ENCODE results near the gene ERC2. TPM values are rescaled to one million over a fixed set of nuclear protein-coding genes. Genes with fewer than 3 reads are reported as not detected.

The ERC2 gene
- total RNA-seq, 2 experiments from 2014 or later, result not detected

GRCh38 chr3:55792742-55793141 is 675.5 kb downstream of the ERC2 start:
- ChIA-PET CTCF (no interaction called here), POLR2A (no interaction called here)
- Mint-ChIP-seq H3K4me1 (ENCODE audit: low read depth) (no peaks in the 10 kb centered on the region), H3K9me3 (no peaks in the 10 kb centered on the region), H3K36me3 (no peaks in the 10 kb centered on the region), H3K27me3 (no peaks in the 10 kb centered on the region), H3K4me3 (no peak overlapping the region), H3K27ac (no peak overlapping the region)
- intact Hi-C loops (cut with micrococcal nuclease), result no loop called here
- no peak for DNase-seq

- Mint-ChIP-seq H3K4me3 (no peak overlapping the region), H3K9me3 (no peaks in the 10 kb centered on the region), H3K4me1 (ENCODE audit: low read depth) (no peaks in the 10 kb centered on the region), H3K27me3 (no peaks in the 10 kb centered on the region), H3K27ac (no peak overlapping the region), H3K36me3 (no peaks in the 10 kb centered on the region)
- DNase-seq, result no peak
- ChIA-PET CTCF (no interaction called here), POLR2A (no interaction called here)
- intact Hi-C loops (cut with micrococcal nuclease), result no loop called here
Measured at GRCh38 chr3:55792009-55792408, 676.3 kb downstream of the ERC2 start.

GRCh38 chr3:55790596-55791350 is 677.5 kb downstream of the ERC2 start:
- no peaks in the 10 kb centered on the region for H3K27me3 Mint-ChIP-seq
- no peaks in the 10 kb centered on the region for H3K4me1 Mint-ChIP-seq (ENCODE audit: low read depth)
- H3K4me3 Mint-ChIP-seq, result no peak overlapping the region
- H3K27ac Mint-ChIP-seq, result no peak overlapping the region
- POLR2A ChIA-PET, result no interaction called here
- intact Hi-C loops (cut with micrococcal nuclease), result no loop called here
- no peak for DNase-seq
- CTCF ChIA-PET, result no interaction called here
- no peaks in the 10 kb centered on the region for H3K9me3 Mint-ChIP-seq
- no peaks in the 10 kb centered on the region for H3K36me3 Mint-ChIP-seq

DNA sequence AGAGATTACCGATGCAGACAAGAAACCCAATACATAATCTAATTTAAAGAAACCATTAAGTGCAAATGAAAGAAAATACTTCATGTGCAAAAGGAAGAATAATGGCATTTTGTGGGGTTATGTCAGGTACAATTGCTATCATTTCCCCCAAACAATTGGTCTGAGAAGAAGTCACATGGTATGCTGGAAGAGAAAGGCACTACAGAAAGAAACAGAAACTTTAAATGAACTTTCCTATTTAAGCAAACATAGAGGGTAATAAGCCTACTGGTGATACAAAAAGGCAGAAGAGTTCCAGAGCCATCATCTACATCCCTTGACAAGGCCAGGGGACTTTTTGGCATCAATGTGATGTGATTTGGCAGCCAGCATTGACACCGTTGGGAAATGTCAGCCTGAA is 678.8 kb downstream of the ERC2 start:
- ChIA-PET POLR2A (no interaction called here), CTCF (no interaction called here)
- H3K27me3 Mint-ChIP-seq, result no peaks in the 10 kb centered on the region
- no peak overlapping the region for H3K4me3 Mint-ChIP-seq
- DNase-seq, result no peak
- intact Hi-C loops (cut with micrococcal nuclease), result no loop called here
- H3K27ac Mint-ChIP-seq, result no peak overlapping the region
- H3K4me1 Mint-ChIP-seq (ENCODE audit: low read depth), result no peaks in the 10 kb centered on the region
- no peaks in the 10 kb centered on the region for H3K36me3 Mint-ChIP-seq
- no peaks in the 10 kb centered on the region for H3K9me3 Mint-ChIP-seq

- no peak overlapping the region for H3K27ac Mint-ChIP-seq
Measured at GRCh38 chr3:55782807-55783206, 685.5 kb downstream of the ERC2 start.

DNA sequence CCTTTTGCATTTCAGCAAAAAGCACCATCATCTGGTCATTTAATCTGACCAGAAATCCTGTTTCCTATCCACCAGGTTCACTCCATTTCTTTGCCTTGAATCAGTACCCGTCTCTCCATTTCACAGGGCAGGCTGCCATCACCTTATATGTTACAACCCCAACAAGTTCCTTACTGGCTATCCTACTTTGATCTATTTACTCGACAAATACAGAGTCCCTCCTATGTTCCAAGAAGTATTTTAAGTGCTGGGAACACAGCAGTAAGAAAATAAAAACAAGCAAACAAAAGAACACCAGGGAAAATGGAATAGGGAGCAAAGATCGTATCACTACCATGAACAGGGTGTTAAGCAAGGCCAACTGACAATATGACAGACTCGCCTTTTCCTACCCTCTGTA is 685.9 kb downstream of the ERC2 start:
- Mint-ChIP-seq H3K4me1 (ENCODE audit: low read depth) (no peaks in the 10 kb centered on the region), H3K4me3 (no peak overlapping the region), H3K9me3 (no peaks in the 10 kb centered on the region), H3K36me3 (no peaks in the 10 kb centered on the region), H3K27me3 (no peaks in the 10 kb centered on the region), H3K27ac (no peak overlapping the region)
- POLR2A ChIA-PET, result no interaction called here
- CTCF ChIA-PET, result no interaction called here
- no peak for DNase-seq
- intact Hi-C loops (cut with micrococcal nuclease), result no loop called here

More at GRCh38 chr3:55782807-55783206, 685.5 kb downstream of the ERC2 start:
- no peak for DNase-seq
- H3K27me3 Mint-ChIP-seq, result no peaks in the 10 kb centered on the region
- H3K4me3 Mint-ChIP-seq, result no peak overlapping the region
- no peaks in the 10 kb centered on the region for H3K36me3 Mint-ChIP-seq
- H3K4me1 Mint-ChIP-seq (ENCODE audit: low read depth), result no peaks in the 10 kb centered on the region
- CTCF ChIA-PET, result no interaction called here
- POLR2A ChIA-PET, result no interaction called here
- intact Hi-C loops (cut with micrococcal nuclease), result no loop called here
- H3K9me3 Mint-ChIP-seq, result no peaks in the 10 kb centered on the region

DNA sequence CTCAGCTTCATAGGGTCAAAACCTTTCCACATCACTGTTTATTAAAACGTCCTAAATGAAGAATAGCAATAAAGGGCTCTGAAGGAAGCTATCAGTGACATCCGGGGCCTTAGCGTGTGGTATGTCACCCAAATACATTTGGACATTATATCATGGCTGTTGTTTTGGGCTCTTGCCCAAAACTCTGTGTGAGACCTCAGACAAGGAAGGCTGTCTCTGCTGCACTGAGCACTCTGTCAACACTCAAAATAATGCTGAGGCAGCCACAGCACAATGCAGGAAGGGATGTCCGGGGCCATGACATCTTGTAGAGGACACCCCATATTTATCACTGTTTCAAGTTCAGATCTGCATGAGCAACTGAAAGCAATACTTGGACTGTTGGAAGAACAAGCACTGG is 687.4 kb downstream of the ERC2 start:
- CTCF ChIA-PET, result no interaction called here
- no peak overlapping the region for H3K4me3 Mint-ChIP-seq
- no peaks in the 10 kb centered on the region for H3K9me3 Mint-ChIP-seq
- no peak overlapping the region for H3K27ac Mint-ChIP-seq
- POLR2A ChIA-PET, result no interaction called here
- no peaks in the 10 kb centered on the region for H3K36me3 Mint-ChIP-seq
- H3K27me3 Mint-ChIP-seq, result no peaks in the 10 kb centered on the region
- no peak for DNase-seq
- H3K4me1 Mint-ChIP-seq (ENCODE audit: low read depth), result no peaks in the 10 kb centered on the region
- intact Hi-C loops (cut with micrococcal nuclease), result no loop called here

DNA sequence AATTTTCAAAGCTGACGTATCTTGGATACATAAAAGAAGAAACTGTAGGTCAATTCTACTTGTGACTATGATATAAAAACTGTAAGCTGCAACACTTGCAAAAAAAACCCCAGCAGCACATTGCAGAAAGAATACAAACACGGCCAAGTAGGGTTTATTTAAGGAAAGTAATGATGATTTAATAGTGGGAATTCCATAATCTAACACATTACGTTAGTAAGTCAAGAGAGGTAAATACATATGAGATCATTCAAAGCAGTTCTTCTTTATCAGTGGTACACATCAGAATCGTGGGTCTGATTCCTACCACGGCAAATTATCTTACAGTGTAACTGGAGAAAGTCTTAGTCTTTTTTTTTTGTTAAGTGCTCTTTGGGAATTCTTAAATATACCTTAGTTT is 688.7 kb downstream of the ERC2 start:
- H3K27ac Mint-ChIP-seq, result no peak overlapping the region
- intact Hi-C loops (cut with micrococcal nuclease), result no loop called here
- no peaks in the 10 kb centered on the region for H3K9me3 Mint-ChIP-seq
- POLR2A ChIA-PET, result no interaction called here
- H3K36me3 Mint-ChIP-seq, result no peaks in the 10 kb centered on the region
- no peak overlapping the region for H3K4me3 Mint-ChIP-seq
- no peaks in the 10 kb centered on the region for H3K4me1 Mint-ChIP-seq (ENCODE audit: low read depth)
- CTCF ChIA-PET, result no interaction called here
- no peaks in the 10 kb centered on the region for H3K27me3 Mint-ChIP-seq
- DNase-seq, result no peak

DNA sequence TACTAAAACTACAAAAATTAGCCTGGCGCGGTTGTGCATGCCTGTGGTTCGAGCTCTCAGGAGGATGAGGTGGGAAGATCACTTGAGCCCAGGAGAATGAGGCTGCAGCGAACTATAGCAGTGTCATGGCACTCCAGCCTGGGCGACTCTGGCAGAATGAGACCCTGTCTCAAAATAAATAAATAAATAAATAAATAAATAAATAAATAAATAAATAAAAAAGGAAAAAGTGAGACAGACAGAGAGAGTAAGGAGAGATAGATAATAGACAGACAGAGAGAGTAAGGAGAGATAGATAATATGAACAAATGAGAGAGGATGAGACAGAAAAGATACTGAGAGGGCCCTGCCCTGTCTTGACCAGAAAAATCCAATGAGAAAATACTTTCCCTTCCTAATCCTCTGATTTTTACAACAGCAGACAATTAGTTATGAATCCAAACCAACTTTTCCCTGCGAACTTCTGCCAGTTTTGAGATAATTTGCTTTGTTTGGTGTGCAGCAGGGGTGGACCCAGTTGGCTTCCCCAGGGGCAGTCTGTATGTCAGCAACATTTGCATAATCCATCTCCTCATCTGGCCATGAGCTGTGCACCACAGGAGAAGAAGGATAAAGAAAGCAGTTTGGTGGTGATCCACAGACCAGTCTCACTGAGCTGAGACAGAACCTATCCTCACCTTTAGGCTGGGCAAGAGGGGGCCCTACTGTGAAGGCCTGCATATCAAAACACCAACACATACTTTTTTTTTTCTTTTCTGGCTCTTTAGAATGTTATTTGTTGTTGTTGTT is 692.7 kb downstream of the ERC2 start:
- Mint-ChIP-seq H3K27me3 (no peaks in the 10 kb centered on the region), H3K27ac (no peak overlapping the region), H3K4me3 (no peak overlapping the region), H3K9me3 (no peaks in the 10 kb centered on the region), H3K4me1 (ENCODE audit: low read depth) (no peaks in the 10 kb centered on the region), H3K36me3 (no peaks in the 10 kb centered on the region)
- DNase-seq, result no peak
- intact Hi-C loops (cut with micrococcal nuclease), result no loop called here
- ChIA-PET CTCF (no interaction called here), POLR2A (no interaction called here)

DNA sequence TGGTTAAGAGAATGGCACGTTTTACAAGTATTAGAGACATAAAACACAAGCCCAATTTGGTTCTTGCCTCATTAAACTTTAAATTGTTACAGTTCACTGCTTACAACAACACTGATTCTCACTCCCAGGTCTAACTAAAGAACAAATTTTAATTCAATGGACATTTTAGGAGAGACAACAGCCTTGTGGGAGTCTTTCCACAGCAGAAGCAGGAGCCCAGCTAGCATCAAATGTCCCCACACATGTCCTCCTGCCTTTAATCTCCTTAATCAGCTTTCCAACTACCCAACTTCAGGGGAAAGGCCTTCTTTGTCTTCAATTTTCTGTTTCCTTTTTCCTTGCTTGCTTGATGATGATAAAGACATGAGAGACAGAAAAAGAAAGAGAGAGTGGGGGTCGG is 693.4 kb downstream of the ERC2 start:
- no peak overlapping the region for H3K27ac Mint-ChIP-seq
- POLR2A ChIA-PET, result no interaction called here
- H3K4me1 Mint-ChIP-seq (ENCODE audit: low read depth), result no peaks in the 10 kb centered on the region
- no peak overlapping the region for H3K4me3 Mint-ChIP-seq
- no peak for DNase-seq
- H3K27me3 Mint-ChIP-seq, result no peaks in the 10 kb centered on the region
- intact Hi-C loops (cut with micrococcal nuclease), result no loop called here
- CTCF ChIA-PET, result no interaction called here
- H3K9me3 Mint-ChIP-seq, result no peaks in the 10 kb centered on the region
- no peaks in the 10 kb centered on the region for H3K36me3 Mint-ChIP-seq

DNA sequence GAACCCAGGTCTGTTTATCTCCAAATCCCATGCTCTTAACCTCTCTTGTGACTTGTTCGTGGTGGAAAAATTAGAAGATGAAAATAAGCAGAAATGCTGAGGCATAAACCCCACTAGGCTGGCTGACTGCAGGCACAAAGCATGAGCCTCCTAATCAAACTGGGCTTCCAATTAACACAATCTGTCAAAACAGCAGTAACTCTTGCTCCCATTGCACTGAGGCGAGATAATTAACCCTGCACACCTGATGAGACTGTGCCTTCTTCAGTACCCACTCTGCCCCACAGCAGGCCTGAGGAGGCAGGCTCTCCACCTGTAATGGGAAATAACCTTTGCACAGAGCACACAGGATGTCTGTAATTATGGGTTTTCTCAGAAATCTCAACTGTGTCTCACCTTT is 696.8 kb downstream of the ERC2 start:
- Mint-ChIP-seq H3K27me3 (no peaks in the 10 kb centered on the region), H3K4me3 (no peak overlapping the region), H3K4me1 (ENCODE audit: low read depth) (no peaks in the 10 kb centered on the region), H3K9me3 (no peaks in the 10 kb centered on the region), H3K36me3 (no peaks in the 10 kb centered on the region), H3K27ac (no peak overlapping the region)
- no peak for DNase-seq
- POLR2A ChIA-PET, result no interaction called here
- CTCF ChIA-PET, result no interaction called here
- intact Hi-C loops (cut with micrococcal nuclease), result no loop called here

GRCh38 chr3:55770077-55770476 is 698.2 kb downstream of the ERC2 start:
- Mint-ChIP-seq H3K9me3 (no peaks in the 10 kb centered on the region), H3K27me3 (no peaks in the 10 kb centered on the region), H3K27ac (no peak overlapping the region), H3K4me3 (no peak overlapping the region), H3K4me1 (ENCODE audit: low read depth) (no peaks in the 10 kb centered on the region), H3K36me3 (no peaks in the 10 kb centered on the region)
- DNase-seq, result no peak
- ChIA-PET POLR2A (no interaction called here), CTCF (no interaction called here)
- intact Hi-C loops (cut with micrococcal nuclease), result no loop called here

GRCh38 chr3:55766753-55767152 is 701.5 kb downstream of the ERC2 start:
- H3K36me3 Mint-ChIP-seq, result no peaks in the 10 kb centered on the region
- no peaks in the 10 kb centered on the region for H3K9me3 Mint-ChIP-seq
- no peak overlapping the region for H3K4me3 Mint-ChIP-seq
- no peaks in the 10 kb centered on the region for H3K4me1 Mint-ChIP-seq (ENCODE audit: low read depth)
- H3K27ac Mint-ChIP-seq, result no peak overlapping the region
- no peaks in the 10 kb centered on the region for H3K27me3 Mint-ChIP-seq
- CTCF ChIA-PET, result no interaction called here
- DNase-seq, result no peak
- POLR2A ChIA-PET, result no interaction called here
- intact Hi-C loops (cut with micrococcal nuclease), result no loop called here
